HepG2 (cell line): ENCODE measurements around the gene SRSF10. TPM values are rescaled to one million over a fixed set of nuclear protein-coding genes. Genes with fewer than 3 reads are reported as not detected.

Experiments
- ATRX ChIP-seq: sonication (generic); formaldehyde crosslinking; IDR thresholded peaks from 2 replicates; pipeline ENCODE4 v1.4.0; 2020; ENCODE audit warnings: missing genetic modification reagents, borderline replicate concordance
- BRD4 ChIP-seq: sonication (generic); formaldehyde crosslinking; IDR thresholded peaks from 2 replicates; pipeline ENCODE4 v1.4.0; 2020; ENCODE audit warnings: missing genetic modification reagents
- E2F5 ChIP-seq: sonication (generic); formaldehyde crosslinking; conservative IDR thresholded peaks from 2 replicates; pipeline ENCODE4 v1.4.0; 2020; ENCODE audit warnings: missing genetic modification reagents
- HMGXB4 ChIP-seq, 2 experiments: sonication (generic) in 1 of 2; formaldehyde crosslinking in 1 of 2; IDR thresholded peaks; 2 replicates each; pipeline versions ENCODE4 v1.4.0 to v1.6.1; 2018 to 2020; ENCODE audit warnings: missing genetic modification reagents in 2 of 2, borderline replicate concordance in 1 of 2, low read depth in 1 of 2, mild to moderate bottlenecking in 1 of 2, missing biosample characterization in 1 of 2
- MXD1 ChIP-seq: sonication (generic); formaldehyde crosslinking; IDR thresholded peaks from 2 replicates; pipeline ENCODE4 v1.4.0; 2020; ENCODE audit warnings: mild to moderate bottlenecking, missing genetic modification reagents
- NAIF1 ChIP-seq: sonication (generic); formaldehyde crosslinking; IDR thresholded peaks from 2 replicates; pipeline ENCODE4 v1.5.0; 2020; ENCODE audit warnings: mild to moderate bottlenecking, missing genetic modification reagents, borderline replicate concordance
- PTBP1 ChIP-seq: fragments of 200-400 bp; formaldehyde crosslinking; IDR thresholded peaks from 2 replicates; pipeline ENCODE4 v1.6.1; 2018; ENCODE audit warnings: low read length, low read depth; ENCODE audit not compliant: poor library complexity, severe bottlenecking
- SALL1 ChIP-seq: sonication (generic); formaldehyde crosslinking; IDR thresholded peaks from 2 replicates; pipeline ENCODE4 v1.8.0; 2022; ENCODE audit warnings: mild to moderate bottlenecking, missing genetic modification reagents
- SMAD3 ChIP-seq: sonication (generic); formaldehyde crosslinking; IDR thresholded peaks from 2 replicates; pipeline ENCODE4 v1.4.0; 2020; ENCODE audit warnings: missing genetic modification reagents
- SMARCE1 ChIP-seq: fragments of 450-650 bp; IDR thresholded peaks from 2 replicates; pipeline ENCODE4 v1.6.1; 2017; ENCODE audit warnings: borderline replicate concordance
- SMYD3 ChIP-seq: sonication (generic); formaldehyde crosslinking; IDR thresholded peaks from 2 replicates; pipeline ENCODE4 v1.8.1; 2023; ENCODE audit warnings: mild to moderate bottlenecking, missing genetic modification reagents
- SP140L ChIP-seq: sonication (generic); formaldehyde crosslinking; IDR thresholded peaks from 2 replicates; pipeline ENCODE4 v1.4.0; 2020; ENCODE audit warnings: missing genetic modification reagents, borderline replicate concordance
- USF2 ChIP-seq, 2 experiments: sonication (generic) in 1 of 2; formaldehyde crosslinking in 1 of 2; IDR thresholded peaks; 2 replicates each; pipeline versions ENCODE4 v1.5.1 to v1.6.1; 2011 to 2020; ENCODE audit warnings: borderline replicate concordance in 1 of 2, low read depth in 1 of 2, low read length in 1 of 2, mild to moderate bottlenecking in 1 of 2, missing genetic modification reagents in 1 of 2, moderate library complexity in 1 of 2
- ZBTB26 ChIP-seq: IDR thresholded peaks from 2 replicates; pipeline ENCODE4 v1.6.1; 2016; ENCODE audit warnings: missing compliant biosample characterization, missing genetic modification reagents, borderline replicate concordance
- ZNF20 ChIP-seq: sonication (generic); formaldehyde crosslinking; IDR thresholded peaks from 2 replicates; pipeline ENCODE4 v1.4.0; 2020; ENCODE audit warnings: mild to moderate bottlenecking, moderate library complexity, missing genetic modification reagents
- polyA plus RNA-seq, 8 experiments: library from polyadenylated mRNA; depleted of rRNA in 3 of 8; stranded (reverse) in 7 of 8; unstranded in 1 of 8; fragments of >200 nt; fragmentation: Illumina TruSeq in 4 of 8; extraction: Trizol in 4 of 8; gene quantifications; 2 replicates each; pipeline versions ENCODE4 v1.2.1 to v1.2.3, GENCODE V29; 2011 to 2016; ENCODE audit warnings: low read depth in 4 of 8, missing spikeins in 1 of 8, mixed read lengths in 1 of 8; ENCODE audit not compliant: insufficient read depth in 1 of 8
- total RNA-seq, 5 experiments: library from RNA; depleted of rRNA; stranded (reverse); fragments of >200 nt; fragmentation: Illumina TruSeq; extraction: Trizol; gene quantifications; 2 replicates each; pipeline ENCODE4 v1.2.3, GENCODE V29; 2016; ENCODE audit warnings: low read depth in 1 of 5

SRSF10 gene
- total and polyA plus RNA-seq, 2 of the 13 experiments (the other 11 are each of a cell fraction or from before 2014, with no cell fraction given): 126 to 186 TPM

- TF ChIP-seq E2F5 (CRISPR knock-in tag) (peak; percentile 69), SMAD3 (CRISPR knock-in tag) (no peak), USF2 (IDR thresholded peaks at IDR 0.05; ENCODE audit: low read depth, low read length) (no peak), USF2 (CRISPR knock-in tag; IDR thresholded peaks at IDR 0.05; ENCODE audit: borderline replicate concordance) (no peak), MXD1 (peak; percentile 77), SALL1 (CRISPR knock-in tag) (peak; percentile 91), PTBP1 (no peak), SP140L (CRISPR knock-in tag) (0 out of 2 replicates have a peak, but pooled peaks have one; percentile 46), ATRX (CRISPR knock-in tag) (no peak), ZBTB26 (CRISPR knock-in tag) (peak; percentile 61; the same call in 1 of the 2 replicates), SMARCE1 (no peak), ZNF20 (CRISPR knock-in tag) (0 out of 2 replicates have a peak, but pooled peaks have one; percentile 38), HMGXB4 (CRISPR knock-in tag; IDR thresholded peaks at IDR 0.05; ENCODE audit: borderline replicate concordance in 1 of 2, low read depth in 1 of 2) (peak; percentile 15 to 69; a peak in 2 of 4 replicates), BRD4 (CRISPR knock-in tag) (peak; percentile 97), NAIF1 (0 out of 2 replicates have a peak, but pooled peaks have one; percentile 26), SMYD3 (CRISPR knock-in tag) (0 out of 2 replicates have a peak, but pooled peaks have one; percentile 67)
Measured at GRCh38 chr1:23959461-23960290, 20.5 kb downstream of the SRSF10 start, which contains the start of gene PNRC2 (continued).
